Cardiac muscle cell (in vitro differentiated cells and primary cell): ENCODE measurements around the gene EPHA4. TPM values are rescaled to one million over a fixed set of nuclear protein-coding genes. Genes with fewer than 3 reads are reported as not detected.

Source experiments
- DNase-seq, 2 donors: peaks; one replicate each; pipeline versions ENCODE4 v3.0.0 to v3.0.0-alpha.2; 2010 to 2017; ENCODE audit warnings: low read depth in 1 of 2, low spot score in 1 of 2
- H3K27ac ChIP-seq: fragments of 200-600 bp; sonication (generic); 2 replicates; pipeline ENCODE4 v1.5.1; 2016
- H3K27me3 ChIP-seq: fragments of 200-600 bp; sonication (generic); 2 replicates; pipeline ENCODE4 v1.6.0; 2016; ENCODE audit warnings: control low read depth
- H3K36me3 ChIP-seq: fragments of 200-600 bp; sonication (generic); 2 replicates; pipeline ENCODE4 v1.5.1; 2016; ENCODE audit warnings: control low read depth
- H3K4me1 ChIP-seq: fragments of 200-600 bp; sonication (generic); 2 replicates; pipeline ENCODE4 v1.8.1; 2017; ENCODE audit warnings: low read depth, mild to moderate bottlenecking, mixed run types
- H3K4me3 ChIP-seq: fragments of 200-600 bp; sonication (generic); 2 replicates; pipeline ENCODE4 v1.5.1; 2016; ENCODE audit warnings: mild to moderate bottlenecking
- H3K9me3 ChIP-seq: fragments of 200-600 bp; sonication (generic); 2 replicates; pipeline ENCODE4 v1.5.1; 2017; ENCODE audit warnings: low read depth, mild to moderate bottlenecking, control low read depth
- polyA plus RNA-seq: library from polyadenylated mRNA; unstranded; fragments of >200 nt; fragmentation: Nextera tagmentation; extraction: Ambion mirVana; gene quantifications from 2 replicates; pipeline ENCODE4 v1.2.1, GENCODE V29; 2016
- total RNA-seq: library from RNA; depleted of rRNA; stranded (reverse); fragments of >200 nt; gene quantifications from 2 replicates; pipeline ENCODE4 v1.2.3, GENCODE V29; 2016
- TF ChIP-seq, protein P1 (sequence below): IDR thresholded peaks from 2 replicates; pipeline ENCODE4 v1.5.1; 2012; ENCODE audit warnings: low read depth, mild to moderate bottlenecking, low read length

Gene EPHA4
- total and polyA plus RNA-seq, 2 experiments from 2014 or later, result 21.2 to 70.2 TPM

- DNase-seq, result no peak
- Histone ChIP-seq H3K27me3 (no peaks in the 10 kb centered on the region), H3K27ac (no peak overlapping the region), H3K4me1 (peaks cover 55% of the 10 kb centered on the region), H3K4me3 (no peak overlapping the region), H3K9me3 (no peaks in the 10 kb centered on the region), H3K36me3 (no peaks in the 10 kb centered on the region)
- TF ChIP-seq, protein P1, sequence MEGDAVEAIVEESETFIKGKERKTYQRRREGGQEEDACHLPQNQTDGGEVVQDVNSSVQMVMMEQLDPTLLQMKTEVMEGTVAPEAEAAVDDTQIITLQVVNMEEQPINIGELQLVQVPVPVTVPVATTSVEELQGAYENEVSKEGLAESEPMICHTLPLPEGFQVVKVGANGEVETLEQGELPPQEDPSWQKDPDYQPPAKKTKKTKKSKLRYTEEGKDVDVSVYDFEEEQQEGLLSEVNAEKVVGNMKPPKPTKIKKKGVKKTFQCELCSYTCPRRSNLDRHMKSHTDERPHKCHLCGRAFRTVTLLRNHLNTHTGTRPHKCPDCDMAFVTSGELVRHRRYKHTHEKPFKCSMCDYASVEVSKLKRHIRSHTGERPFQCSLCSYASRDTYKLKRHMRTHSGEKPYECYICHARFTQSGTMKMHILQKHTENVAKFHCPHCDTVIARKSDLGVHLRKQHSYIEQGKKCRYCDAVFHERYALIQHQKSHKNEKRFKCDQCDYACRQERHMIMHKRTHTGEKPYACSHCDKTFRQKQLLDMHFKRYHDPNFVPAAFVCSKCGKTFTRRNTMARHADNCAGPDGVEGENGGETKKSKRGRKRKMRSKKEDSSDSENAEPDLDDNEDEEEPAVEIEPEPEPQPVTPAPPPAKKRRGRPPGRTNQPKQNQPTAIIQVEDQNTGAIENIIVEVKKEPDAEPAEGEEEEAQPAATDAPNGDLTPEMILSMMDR, result no peak
Measured at GRCh38 chr2:221530653-221531037, 41.5 kb downstream of the EPHA4 start.

DNA sequence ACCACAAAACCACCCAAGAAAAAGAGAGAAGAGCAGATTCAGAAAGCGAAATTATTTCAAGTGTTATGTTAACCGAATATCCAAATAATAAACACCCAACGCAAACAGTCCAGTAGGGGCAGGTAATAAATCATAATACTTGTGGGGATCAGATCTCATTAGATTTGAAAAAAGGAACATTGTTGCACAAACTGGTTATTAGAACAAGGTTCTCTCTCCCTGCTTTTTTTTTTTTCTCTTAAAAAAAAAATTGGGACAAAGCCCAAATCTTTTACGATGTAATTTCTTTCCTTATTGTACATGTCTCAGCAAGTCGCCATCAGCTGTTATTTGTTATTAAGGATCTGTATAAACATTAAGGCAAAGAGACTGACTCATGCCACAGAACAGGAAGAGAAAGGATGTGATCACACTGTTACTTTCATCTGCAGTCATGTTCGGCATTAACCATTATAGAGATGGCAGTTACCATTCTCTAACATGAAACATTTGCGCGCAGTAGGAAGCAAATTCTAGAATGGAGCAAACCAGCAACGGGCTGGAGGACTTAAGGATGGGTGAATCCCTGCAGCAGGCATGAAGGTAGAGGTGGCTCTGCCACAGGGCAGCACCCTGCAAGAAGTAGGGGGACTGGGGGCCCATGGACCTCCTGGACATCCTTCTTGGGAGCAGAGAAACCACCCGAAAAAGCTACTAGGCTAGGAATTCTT is 42.0 kb downstream of the EPHA4 start:
- Histone ChIP-seq H3K27ac (no peak overlapping the region), H3K9me3 (no peaks in the 10 kb centered on the region), H3K36me3 (no peaks in the 10 kb centered on the region), H3K4me1 (peaks cover 50% of the 10 kb centered on the region), H3K27me3 (no peaks in the 10 kb centered on the region), H3K4me3 (no peak overlapping the region)
- TF ChIP-seq, protein P1, result no peak
- peak in 1 of 2 donors; percentile 39 for DNase-seq

DNA sequence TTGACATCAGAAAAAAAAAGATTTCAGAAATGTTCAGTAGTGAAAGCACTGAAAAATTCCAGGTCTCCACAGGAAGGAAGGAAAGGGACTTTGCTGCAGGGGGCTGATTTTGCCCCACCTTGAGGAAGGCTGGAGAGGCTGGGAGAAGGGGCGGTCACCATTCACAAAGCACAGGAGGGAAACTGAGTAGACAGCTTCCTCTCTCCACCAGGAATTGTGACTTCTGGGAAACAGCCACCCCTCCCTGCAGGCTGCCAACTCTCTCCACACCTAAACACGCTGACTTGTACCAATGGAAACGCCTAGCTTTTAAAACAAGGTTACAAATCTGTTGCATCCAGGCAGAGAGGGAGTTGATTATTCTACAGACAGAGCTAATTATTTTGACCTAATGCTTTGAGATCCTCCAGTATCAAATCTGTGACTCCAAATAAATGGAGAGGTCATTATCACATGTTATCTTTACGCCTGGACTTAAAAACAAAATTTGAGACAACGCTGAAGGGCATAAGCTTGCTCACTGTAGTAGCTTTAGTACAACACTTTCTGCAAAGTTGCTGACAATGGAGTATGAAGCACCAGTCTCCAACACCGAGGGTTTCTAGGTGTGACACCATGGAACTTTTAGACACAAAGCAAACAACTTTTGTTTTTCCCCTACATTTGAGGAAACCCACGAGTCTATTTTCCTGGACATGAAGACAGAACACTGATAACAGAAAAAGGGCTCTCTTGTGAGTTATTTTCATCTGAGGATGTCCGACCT is 42.7 kb downstream of the EPHA4 start:
- DNase-seq, result no peak
- no peaks in the 10 kb centered on the region for H3K9me3 ChIP-seq
- H3K36me3 ChIP-seq, result no peaks in the 10 kb centered on the region
- H3K4me1 ChIP-seq, result peaks cover 43% of the 10 kb centered on the region
- H3K27ac ChIP-seq, result no peak overlapping the region
- no peak overlapping the region for H3K4me3 ChIP-seq
- H3K27me3 ChIP-seq, result no peaks in the 10 kb centered on the region
- TF ChIP-seq, protein P1, result no peak

DNA sequence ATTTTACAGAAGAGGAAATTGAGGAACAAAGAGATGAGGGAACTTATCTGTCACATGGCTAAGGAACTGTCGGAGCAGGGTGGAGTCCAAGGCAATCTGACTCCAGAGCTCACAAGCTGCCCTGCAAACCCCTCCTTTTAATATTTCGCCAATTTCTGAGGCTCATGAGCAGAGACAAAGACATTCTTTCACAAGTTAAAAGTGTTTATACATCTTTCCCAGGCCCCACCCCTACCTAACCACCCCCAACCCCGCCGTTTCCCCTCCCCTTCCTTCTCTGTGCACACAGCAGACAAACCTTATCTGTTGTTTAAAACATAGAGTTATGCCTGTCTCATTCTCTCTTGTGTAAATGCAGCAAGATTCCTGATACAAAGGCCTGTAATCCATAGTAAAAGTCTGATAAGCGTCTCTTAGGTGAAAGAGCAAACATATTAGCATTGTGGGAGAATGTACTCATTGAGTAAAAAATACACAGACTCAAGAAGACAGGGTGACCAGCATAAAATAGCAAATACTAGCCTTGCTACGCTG is 44.3 kb downstream of the EPHA4 start:
- Histone ChIP-seq H3K4me1 (peaks cover 36% of the 10 kb centered on the region), H3K36me3 (no peaks in the 10 kb centered on the region), H3K4me3 (no peak overlapping the region), H3K9me3 (no peaks in the 10 kb centered on the region), H3K27ac (peak overlapping the region; percentile 63), H3K27me3 (no peaks in the 10 kb centered on the region)
- peak in 1 of 2 donors; percentile 26 for DNase-seq
- TF ChIP-seq, protein P1, result no peak

- no peak overlapping the region for H3K27ac ChIP-seq
- TF ChIP-seq, protein P1, result no peak
- H3K4me3 ChIP-seq, result no peak overlapping the region
- no peaks in the 10 kb centered on the region for H3K27me3 ChIP-seq
- no peak for DNase-seq
- no peaks in the 10 kb centered on the region for H3K36me3 ChIP-seq
- H3K9me3 ChIP-seq, result no peaks in the 10 kb centered on the region
- peaks cover 44% of the 10 kb centered on the region for H3K4me1 ChIP-seq
Measured at GRCh38 chr2:221524158-221524557, 47.9 kb downstream of the EPHA4 start.
